ENCODE results near the gene EIF4EBP2. TPM values are rescaled to one million over a fixed set of nuclear protein-coding genes. Genes with fewer than 3 reads are reported as not detected.

Gene EIF4EBP2
- total RNA-seq, 1 donor from 2014 or later: 47.4 TPM

- Histone ChIP-seq H3K36me3 (no peaks in the 10 kb centered on the region), H3K27me3 (no peaks in the 10 kb centered on the region), H3K4me3 (no peak overlapping the region), H3K9me3 (no peaks in the 10 kb centered on the region), H3K4me1 (peaks cover 30% of the 10 kb centered on the region), H3K27ac (peak overlapping the region; percentile 59)
- TF ChIP-seq CTCF (IDR thresholded peaks at IDR 0.05) (no peak), POLR2A (IDR thresholded peaks at IDR 0.05) (no peak), POLR2AphosphoS5 (IDR thresholded peaks at IDR 0.05; ENCODE audit: insufficient read depth in 1 of 2, low read depth in 1 of 2) (no peak)
- no peak for DNase-seq (ENCODE audit: extremely low spot score in 2 of 2)
- intact Hi-C loops (cut with DNase I): no loop called here
Measured at GRCh38 chr10:70459061-70459773, 55.3 kb downstream of the EIF4EBP2 start.

- Histone ChIP-seq H3K27me3 (no peaks in the 10 kb centered on the region), H3K4me3 (no peak overlapping the region), H3K36me3 (no peaks in the 10 kb centered on the region), H3K4me1 (peaks cover 30% of the 10 kb centered on the region), H3K9me3 (no peaks in the 10 kb centered on the region), H3K27ac (no peak overlapping the region)
- TF ChIP-seq POLR2AphosphoS5 (IDR thresholded peaks at IDR 0.05; ENCODE audit: insufficient read depth in 1 of 2, low read depth in 1 of 2): no peak
- TF ChIP-seq CTCF (IDR thresholded peaks at IDR 0.05): no peak
- no peak for TF ChIP-seq POLR2A (IDR thresholded peaks at IDR 0.05)
- DNase-seq (ENCODE audit: extremely low spot score in 2 of 2): no peak
- intact Hi-C loops (cut with DNase I): loop anchor here (5.0 kb wide), 1 partner anchor 77 kb away; no protein-coding TSS in a partner anchor
Measured at GRCh38 chr10:70459774-70460490, 56.0 kb downstream of the EIF4EBP2 start.

- intact Hi-C loops (cut with DNase I): loop anchor here (5.0 kb wide), 1 partner anchor 76 kb away; no protein-coding TSS in a partner anchor
- Histone ChIP-seq H3K4me3 (no peak overlapping the region), H3K36me3 (no peaks in the 10 kb centered on the region), H3K9me3 (no peaks in the 10 kb centered on the region), H3K27me3 (no peaks in the 10 kb centered on the region), H3K27ac (no peak overlapping the region), H3K4me1 (peaks cover 30% of the 10 kb centered on the region)
- DNase-seq (ENCODE audit: extremely low spot score in 2 of 2): no peak
- peak; percentile 60 to 71 (median 63) for TF ChIP-seq CTCF (IDR thresholded peaks at IDR 0.05)
- no peak for TF ChIP-seq POLR2A (IDR thresholded peaks at IDR 0.05)
Measured at GRCh38 chr10:70461397-70462348, 57.7 kb downstream of the EIF4EBP2 start.

GRCh38 chr10:70462349-70462984 is 58.5 kb downstream of the EIF4EBP2 start:
- Histone ChIP-seq H3K27me3 (no peaks in the 10 kb centered on the region), H3K9me3 (no peaks in the 10 kb centered on the region), H3K27ac (no peak overlapping the region), H3K4me1 (peaks cover 30% of the 10 kb centered on the region), H3K4me3 (no peak overlapping the region), H3K36me3 (no peaks in the 10 kb centered on the region)
- TF ChIP-seq POLR2AphosphoS5 (IDR thresholded peaks at IDR 0.05; ENCODE audit: insufficient read depth in 1 of 2, low read depth in 1 of 2): no peak
- no peak for TF ChIP-seq POLR2A (IDR thresholded peaks at IDR 0.05)
- TF ChIP-seq CTCF (IDR thresholded peaks at IDR 0.05): no peak
- intact Hi-C loops (cut with DNase I): loop anchor here (5.0 kb wide), 1 partner anchor 75 kb away; no protein-coding TSS in a partner anchor
- peak in 1 of 2 donors; percentile 86 for DNase-seq (ENCODE audit: extremely low spot score in 2 of 2)
